HPDE6-E6E7 (cell line): ENCODE data around the gene ZC3H18.

Source experiments
- DNase-seq: peaks from one replicate; pipeline ENCODE4 v3.0.0; 2011; ENCODE audit warnings: missing footprints; ENCODE audit errors: extremely low spot score

The ZC3H18 gene

DNA sequence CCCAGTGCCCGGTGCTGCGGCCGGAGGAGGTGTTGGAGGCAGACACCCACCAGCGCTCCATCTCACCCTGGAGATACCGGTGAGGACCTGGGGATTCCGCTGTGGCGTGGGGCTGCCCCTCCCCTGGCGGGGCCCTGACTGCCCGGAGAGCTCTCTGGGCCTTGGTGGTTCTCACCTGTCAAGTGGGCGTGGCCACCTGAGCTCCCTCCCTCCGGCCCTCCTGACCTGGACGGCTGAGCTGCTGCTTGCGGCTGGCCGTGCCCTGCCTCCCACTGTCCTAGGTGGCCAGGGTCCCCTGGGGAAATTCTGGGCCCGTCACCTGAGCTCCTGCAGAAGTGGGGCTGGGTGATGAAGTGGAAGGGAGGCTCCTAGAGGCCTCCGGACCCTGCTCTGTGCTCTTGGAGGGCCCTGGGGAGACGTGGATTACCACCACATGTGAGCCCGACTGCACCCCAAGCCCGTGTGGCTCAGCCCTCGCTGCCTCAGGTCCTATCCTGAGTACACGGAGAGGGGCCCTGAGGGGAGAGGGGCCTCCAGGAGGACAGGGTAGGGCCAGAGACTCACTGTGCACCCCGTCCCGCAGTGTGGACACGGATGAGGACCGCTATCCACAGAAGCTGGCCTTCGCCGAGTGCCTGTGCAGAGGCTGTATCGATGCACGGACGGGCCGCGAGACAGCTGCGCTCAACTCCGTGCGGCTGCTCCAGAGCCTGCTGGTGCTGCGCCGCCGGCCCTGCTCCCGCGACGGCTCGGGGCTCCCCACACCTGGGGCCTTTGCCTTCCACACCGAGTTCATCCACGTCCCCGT lies 69.2 kb downstream of the ZC3H18 start:
- DNase-seq: no peak

DNA sequence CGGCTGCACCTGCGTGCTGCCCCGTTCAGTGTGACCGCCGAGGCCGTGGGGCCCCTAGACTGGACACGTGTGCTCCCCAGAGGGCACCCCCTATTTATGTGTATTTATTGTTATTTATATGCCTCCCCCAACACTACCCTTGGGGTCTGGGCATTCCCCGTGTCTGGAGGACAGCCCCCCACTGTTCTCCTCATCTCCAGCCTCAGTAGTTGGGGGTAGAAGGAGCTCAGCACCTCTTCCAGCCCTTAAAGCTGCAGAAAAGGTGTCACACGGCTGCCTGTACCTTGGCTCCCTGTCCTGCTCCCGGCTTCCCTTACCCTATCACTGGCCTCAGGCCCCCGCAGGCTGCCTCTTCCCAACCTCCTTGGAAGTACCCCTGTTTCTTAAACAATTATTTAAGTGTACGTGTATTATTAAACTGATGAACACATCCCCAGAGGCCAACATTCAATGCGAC lies 69.9 kb downstream of the ZC3H18 start:
- DNase-seq: no peak

DNA sequence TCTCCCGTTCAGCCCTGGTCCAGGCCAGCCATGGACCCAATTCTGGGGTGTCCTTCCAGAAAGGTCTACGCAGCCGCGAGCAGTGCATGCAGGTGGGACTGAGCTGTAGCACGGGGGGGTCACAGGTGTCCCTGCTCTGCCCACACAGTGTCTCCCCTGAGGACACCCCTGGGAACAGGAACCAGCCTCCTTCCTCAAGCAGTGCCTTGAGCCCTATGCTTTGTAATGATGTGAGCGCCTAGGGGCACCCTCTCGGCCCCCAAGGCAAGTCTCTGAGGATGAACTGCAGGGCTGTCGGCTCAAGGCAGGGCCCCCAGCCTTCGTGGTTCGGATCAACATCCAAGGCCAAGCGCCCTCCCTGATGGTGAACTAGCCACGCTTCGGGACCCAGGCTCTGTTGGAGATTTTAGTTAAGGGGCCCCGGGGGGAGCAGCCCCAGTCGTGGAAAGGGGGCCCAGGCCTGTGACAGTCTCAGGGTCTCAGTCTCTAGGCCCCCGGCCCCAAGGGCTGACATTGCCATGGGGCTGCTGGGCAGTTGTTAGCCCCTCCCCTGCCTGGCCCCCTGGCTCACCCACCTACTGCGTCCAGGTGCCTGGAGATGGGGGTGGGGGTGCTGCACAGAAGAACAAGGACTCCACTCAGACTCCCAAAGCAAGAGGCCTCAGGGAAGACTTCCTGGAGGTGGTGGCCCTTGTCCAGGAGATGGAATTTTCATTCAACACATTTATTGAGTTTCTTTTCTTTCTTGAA lies 70.5 kb downstream of the ZC3H18 start:
- DNase-seq: no peak

DNA sequence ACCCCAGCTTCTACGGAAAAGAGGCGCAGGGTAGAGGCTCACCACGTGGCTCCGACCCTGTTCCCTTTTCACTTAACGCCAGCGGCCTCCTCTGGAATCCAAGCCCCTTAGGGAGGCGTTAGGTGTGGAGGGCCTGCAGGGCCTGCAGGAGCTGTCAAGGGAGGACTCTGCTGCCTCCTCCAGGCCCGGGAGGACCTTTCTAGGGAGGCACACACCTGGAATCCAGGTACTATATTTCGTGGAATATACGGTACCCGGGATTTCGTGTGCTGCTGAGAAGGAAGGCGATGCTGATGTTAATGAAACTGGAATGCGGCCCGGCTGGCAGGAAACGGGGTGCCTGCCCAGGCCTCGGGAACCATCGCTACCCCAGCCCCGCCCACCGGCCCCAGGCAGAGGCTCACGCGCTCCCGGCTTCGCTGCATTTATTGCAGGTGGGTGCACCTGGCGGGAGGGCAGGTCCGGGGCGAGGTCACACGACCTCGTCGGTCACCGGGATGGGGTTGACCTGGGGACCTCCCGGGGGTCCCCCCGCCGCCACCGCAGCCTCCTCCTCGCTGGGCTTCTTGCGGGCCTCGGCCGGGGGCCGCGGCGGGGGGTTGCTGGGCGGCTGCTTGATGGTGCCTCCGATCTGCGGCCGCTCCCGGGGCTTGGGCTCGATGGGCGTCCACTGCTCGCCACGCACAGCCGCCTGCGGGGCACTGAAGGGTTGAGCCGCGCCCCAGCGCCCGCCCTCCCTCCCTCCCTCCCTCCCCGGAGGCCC lies 72.9 kb downstream of the ZC3H18 start:
- DNase-seq: no peak

DNA sequence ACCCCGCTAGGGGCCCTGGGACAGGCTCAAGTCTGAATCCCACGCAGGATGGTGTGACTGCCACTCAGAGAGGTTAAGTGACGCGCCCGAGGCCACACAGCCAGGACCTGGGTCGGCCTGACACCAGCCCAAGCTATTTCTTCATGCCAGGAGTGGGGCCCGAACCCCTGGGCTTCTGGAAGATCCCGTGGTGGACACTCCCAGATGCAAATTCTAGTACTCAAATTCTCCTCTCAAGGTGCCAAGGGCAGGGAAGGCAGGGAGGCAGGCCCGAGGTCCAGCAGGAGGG lies 73.4 kb downstream of the ZC3H18 start:
- no peak for DNase-seq

DNA sequence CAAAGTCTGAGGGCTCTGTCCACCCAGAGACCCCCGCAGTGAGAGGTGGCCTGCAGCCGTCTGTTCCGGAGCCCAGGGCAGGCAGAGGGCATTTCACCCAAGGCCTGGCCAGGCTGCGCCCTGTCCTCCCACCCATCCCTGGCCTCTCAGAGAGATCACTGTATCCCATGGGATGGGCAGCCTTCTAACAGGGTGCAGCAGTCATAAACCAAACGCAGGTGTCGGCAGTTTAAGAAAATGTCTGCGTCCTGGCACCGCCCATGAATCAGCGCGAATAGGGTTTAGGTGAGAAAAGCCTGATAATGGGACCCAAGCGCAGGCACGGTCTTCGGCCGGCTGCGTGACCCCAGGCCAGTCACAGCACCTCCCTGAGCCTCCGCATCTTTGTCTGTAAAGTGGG lies 75.3 kb downstream of the ZC3H18 start:
- DNase-seq: no peak

DNA sequence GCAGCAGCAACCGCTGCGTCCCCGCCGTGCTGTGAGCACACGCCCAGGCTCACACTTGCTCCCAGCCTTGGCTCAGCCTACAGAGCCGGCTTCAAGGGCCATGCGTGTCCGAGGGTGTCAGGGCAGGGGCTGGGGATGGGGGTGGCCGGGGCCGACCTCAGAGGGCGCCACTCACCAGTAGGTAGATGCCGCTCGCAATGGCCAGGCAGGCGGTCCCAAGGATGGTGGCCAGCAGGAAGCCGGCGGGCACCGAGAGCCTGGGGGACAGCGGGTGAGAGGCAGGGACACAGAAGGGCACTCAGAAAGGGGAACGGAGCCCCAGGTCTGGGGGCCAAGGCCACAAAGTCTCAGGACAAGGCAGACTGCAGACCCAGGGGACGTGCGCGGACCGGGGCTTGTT lies 75.7 kb downstream of the ZC3H18 start:
- no peak for DNase-seq

DNA sequence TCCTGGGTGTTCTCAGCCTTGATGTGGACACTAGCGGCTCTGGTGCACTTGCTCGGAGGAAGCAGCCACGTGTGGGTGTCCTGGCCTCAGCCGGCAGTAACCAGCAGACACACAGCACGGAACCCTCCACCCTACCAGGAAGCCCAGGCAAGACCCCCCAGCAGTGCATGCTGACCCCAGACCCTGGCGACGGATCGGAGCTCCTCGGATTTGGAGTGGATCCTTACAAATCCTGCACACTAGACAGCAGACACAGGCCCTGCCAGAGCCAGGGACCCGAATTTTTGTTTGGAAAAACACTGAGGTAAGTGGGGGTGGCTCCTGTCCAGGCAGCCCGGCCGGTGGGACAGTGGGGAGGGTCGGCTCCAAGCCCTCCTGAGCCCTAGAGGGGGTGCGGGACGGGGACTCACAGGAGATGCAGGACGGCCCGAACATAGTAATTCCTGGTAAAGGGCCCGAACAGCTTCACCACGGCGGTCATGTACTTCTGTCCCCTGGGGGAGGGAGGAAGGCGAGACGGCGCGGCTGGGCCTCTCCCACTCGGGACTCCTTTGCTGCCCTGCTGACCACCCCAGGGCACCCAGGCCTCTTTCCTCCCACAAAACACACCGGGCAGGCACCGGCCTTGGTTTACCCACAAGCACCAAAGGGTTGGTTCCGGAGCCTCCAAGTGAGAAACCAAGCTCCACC lies 76.3 kb downstream of the ZC3H18 start:
- no peak for DNase-seq

DNA sequence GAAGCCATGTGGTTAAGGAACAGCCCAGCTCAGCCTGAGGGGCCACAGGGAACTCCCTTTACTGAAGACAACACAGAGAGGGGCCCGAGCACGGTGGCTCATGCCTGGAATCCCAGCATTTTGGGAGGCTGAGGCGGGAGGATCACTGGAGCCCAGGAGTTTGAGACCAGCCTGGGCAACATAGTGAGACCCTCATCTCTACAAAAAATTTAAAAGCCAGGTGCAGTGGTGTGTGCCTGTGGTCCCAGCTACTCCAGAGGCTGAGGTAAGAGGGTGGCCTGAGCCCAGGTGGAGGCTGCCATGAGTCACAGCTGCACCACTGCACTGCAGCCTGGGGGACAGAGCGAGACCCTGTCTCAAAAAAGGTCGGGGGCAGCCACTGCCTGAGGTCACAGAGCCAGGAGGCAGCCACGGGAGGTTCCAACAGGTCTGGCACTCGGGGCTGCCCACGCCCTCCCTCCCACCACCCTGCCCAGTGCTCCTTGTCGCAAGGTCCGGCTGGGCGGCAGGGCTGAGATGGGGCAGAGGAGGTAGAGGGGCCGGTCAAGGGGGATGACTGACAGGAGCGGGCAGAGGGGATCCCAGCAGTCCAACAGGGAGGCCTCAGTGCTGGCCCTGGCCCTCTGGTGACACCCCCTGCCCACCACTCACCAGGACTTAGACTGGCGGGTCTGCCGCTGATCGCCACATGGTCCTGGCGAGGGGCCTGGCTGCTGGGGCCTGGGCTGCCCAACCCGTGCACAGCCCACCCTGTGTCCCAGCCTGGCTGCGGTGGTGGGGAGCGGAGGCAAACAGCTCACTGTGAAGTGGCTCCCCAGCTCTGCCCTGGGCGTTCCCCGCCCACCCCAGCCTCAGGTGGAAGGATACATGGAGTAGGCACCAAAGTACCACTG lies 77.2 kb downstream of the ZC3H18 start:
- DNase-seq: no peak

DNA sequence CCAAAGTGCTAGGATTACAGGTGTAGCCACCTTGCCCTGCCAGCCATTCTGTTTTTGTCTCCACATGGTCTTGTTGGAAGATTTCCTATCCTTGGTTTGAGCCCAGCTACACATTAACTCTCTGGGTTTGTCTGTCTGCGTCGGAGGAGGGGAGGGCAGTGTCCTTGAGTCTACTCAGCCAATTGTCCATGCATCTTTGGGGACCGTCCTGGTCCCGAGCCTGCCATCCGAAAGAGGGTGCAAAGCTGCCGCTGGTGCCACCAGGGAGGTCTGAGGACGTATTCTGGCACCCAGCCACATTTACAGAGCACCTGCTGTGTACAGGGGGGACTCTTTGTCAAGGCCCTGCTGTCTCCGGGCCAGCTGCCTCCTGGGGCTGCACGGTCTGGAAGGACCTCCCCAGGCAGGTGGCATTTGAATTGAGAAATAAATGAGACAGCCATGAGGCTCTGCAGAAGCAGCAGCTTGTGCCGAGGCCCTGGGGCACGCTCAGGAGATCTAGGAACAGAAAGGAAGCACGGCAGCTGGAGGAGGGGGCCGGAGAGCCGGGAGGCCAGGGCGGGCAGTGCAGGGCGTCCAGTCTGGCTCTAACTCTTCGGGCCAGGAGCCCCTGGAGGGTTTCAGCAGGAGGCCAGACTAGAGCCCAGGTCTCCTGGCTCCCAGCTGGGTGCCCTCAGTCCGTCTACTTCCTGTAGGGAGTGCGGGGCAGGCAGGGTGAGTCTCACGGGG lies 79.2 kb downstream of the ZC3H18 start:
- DNase-seq: no peak

DNA sequence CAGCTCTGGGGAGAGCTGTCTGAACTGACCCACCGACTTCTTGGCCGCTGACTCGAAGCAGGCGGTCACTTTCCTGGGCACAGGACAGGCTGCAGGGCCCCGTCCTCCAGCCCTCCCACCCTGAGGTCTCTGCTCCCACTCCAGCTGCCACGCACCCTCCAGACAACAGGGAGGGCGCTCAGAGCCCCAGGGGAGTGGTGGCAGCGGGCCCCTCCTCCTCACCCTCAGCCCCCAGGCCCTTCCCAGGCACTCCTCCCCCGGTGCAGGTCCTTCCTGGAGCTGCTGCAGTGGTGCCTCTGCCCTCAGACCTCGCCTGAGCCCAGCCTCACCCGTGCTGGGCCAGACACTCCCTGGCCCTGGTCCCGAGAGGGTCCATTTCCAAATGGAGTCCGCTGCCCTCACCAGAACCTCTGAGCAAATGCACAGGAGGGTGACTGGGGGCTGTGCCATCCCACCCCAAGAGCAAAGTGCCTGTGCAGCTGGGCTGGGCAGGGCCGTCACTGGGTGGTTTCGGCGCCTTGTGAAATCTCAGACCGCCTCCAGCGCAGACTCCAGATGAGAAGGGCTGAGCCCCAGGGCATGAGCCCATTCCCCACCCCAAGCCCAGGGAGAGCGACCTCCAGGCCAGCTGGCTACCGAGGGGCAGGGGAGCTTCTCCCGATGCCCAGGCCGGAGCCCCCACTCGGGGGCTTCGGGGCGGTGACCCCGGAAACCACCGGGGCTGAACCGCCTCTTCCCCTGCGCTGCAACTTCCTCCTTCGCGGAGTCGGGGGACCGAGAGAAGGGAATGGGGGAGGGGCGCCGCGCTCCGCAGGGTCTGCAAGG lies 79.9 kb downstream of the ZC3H18 start:
- DNase-seq: no peak

DNA sequence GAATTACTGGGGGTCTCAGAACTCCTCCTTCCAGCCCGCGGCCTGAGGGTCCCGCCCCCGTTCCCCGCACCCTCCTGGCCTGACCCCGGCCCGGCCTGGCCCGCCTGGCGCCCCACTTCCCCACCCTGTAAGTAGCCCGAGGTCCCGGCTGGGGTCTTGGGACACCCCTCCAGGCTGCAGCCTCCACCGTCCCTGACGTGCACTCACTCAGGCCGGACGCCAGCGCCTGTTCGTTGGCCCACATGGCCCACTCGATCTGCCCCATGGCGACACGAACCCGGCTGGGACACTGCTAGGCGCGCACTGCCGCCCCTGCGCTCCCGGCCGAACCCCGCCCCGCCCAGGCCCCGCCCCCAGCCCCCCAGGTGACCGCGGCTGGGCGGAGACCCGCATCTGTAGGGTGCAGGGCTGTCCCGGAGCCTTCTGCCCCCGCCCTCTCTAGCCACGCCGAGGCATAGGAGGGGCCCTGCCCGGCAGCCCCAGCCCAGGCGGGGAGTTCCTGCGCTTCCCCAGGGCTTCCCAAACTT lies 80.6 kb downstream of the ZC3H18 start, which contains the start of gene CYBA:
TSS of gene CYBA (minus strand) at position 305 of the 527 bp plus-strand sequence. CDS start at position 265, 40 bp downstream.
- peak; percentile 90 for DNase-seq

DNA sequence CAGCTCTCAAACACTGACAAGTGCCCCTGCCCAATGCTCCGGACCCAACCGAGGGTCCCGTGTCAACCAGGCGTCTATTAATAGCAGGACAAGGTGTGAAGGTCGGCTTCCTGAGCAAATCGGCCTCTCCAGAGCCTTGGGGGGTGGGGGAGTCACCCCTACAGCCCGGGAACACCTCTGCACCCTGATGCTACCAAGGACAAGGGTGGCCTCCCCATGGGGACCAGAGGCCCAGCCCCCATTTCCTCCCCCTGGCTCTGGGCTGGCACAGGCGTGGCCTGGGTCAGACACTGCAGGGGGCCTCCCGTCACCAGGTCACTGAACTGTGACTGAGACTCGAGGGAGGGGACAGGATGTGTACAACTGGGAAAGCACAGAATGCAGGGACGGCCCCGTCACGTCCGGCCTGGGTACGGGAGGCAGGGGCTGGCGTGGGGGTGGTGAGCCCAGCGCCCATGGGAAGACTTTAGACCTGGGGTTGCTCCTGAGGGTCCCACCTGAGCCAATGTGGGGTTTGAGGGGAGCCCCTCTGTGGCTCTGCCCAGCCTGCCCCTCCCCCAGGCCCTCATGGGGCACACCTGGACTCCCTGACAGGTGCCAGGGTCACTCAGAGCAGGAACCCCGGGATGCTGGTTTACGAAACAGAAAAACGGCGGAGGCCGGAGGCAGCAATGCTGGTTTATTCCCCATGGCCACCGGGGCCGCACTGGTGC lies 81.2 kb downstream of the ZC3H18 start:
- no peak for DNase-seq

DNA sequence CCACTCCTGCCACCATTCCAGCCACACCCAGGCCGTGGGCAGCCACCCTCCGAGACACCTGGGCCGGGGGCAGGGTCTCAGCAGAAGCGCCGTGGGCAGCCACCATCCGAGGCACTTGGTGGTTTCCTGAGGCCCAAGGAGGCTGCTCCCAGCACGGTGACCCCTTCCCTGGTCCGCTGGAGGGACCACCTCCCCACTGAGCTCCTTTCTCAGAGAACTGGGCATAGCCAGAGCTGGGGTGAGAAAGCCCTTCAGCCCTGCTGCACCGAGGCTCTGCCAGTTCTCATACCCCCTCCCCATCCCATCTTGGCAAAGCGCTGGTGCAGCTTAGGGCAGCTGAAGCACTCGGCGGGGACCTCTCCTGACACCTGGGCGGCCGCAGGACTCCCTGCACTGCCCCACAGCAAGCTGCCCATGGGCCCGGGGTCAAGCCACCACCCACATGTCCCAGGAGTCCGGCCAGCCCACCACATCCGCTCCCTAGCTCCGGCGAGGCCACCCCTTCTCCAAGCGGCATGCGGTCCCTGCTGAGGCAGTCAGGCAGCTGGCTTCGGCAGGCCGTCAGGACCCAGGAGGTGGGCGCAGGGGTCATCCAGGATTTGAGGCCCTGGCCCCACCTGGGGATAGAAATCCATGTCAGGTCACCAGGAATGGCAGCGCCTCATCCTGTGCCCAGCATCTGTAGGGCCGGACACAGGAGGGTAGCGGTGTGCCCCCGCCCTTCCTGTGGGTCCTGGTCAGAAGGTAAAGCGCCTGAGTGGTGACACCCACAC lies 82.0 kb downstream of the ZC3H18 start:
- no peak for DNase-seq

DNA sequence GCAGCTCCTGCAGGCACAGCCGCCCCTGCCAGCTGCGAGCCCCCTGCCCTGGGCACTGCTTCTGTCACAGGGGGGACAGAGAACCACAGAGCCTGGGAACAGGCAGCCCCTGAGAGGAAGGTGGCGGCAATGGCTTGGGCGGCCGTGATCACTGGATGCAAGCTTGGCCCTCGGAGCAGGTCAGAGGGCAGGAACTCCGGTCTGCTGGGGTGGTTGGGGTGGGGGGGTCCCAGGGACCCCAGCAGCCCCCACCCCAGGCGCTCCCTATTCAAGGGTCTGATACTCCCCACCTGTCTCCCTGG lies 82.5 kb downstream of the ZC3H18 start:
- no peak for DNase-seq

DNA sequence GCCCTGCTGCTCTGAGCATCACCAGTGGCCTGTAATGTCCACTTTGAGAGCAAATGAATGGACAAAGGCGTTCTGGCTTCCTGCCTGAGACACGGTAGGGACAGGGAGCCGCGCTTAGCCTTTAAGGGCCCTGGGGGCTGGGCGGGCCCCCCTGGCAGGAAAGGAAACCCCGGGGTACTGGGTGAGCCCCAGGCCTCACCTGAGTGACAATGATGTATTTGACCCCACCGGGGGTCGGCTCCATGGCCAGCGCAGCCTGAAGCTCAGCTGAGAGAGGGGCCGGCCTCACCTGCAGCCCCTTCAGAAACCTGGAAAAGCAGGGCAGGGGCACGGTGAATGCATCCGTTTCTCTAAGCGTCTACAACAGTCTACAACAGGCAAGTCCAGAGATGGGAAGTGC lies 82.9 kb downstream of the ZC3H18 start:
- DNase-seq: no peak

DNA sequence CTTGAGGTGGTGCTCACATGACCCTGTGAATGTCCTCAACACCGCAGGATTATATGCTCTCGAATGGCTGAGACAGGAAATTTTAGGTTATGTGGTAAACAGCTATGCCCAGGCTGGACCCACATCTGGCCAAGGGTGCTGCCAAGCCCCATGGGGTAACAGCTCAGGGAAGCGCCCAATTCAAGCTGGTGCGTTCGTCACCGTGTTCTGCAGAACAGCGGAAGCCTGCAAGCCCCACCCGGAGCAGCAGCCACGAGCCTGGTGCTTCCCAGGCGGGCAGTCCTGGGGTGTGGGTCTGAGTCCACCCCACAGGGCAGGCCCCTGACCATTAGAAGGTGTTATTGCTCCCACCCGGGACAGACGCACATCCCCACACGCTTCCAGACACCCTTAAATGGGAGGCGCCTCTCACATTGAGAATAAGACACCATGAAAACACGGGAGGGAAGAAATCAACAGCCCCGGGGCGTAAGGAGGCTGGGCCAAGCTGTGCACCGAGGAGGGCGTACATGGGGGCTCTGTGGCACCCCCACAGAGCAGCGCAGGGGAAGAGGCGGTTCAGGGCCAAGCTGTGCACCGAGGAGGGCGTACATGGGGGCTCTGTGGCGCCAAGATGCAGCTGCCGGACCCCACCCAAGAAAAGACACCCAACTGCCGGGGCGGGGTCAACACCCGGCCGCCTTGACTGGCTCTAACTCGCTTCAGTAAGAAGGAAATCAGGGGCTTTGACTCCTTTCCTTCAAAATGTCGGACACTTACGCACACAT lies 83.6 kb downstream of the ZC3H18 start:
- DNase-seq: no peak
